Measurements from ENCODE around the gene MEP1A.
"Not testable (repeated sequence)": the region's sequence is repeated elsewhere in the genome, so short reads cannot be mapped to it uniquely, and the experiment has no call there.

Gene MEP1A

GRCh38 chr6:46757214-46757596 lies 36.0 kb upstream of the MEP1A start:
- no peak overlapping the region for H3K27ac ChIP-seq (ENCODE audit: insufficient read depth, low read depth, low read length, poor library complexity, severe bottlenecking)
- no peaks in the 10 kb centered on the region for H3K27me3 ChIP-seq (ENCODE audit: control insufficient read depth, insufficient read depth, low read length, poor library complexity, severe bottlenecking)
- WGBS, 2 experiments, result 95% methylated on average over 2 of the region's 2 CpGs
- no peaks in the 10 kb centered on the region for H3K36me3 ChIP-seq (ENCODE audit: control insufficient read depth, insufficient read depth, low read length)
- no peak overlapping the region for H3K4me3 ChIP-seq (ENCODE audit: insufficient read depth, low read depth, low read length)
- no peaks in the 10 kb centered on the region for H3K9me3 ChIP-seq (ENCODE audit: control insufficient read depth, low read length)
- H3K4me1 ChIP-seq (ENCODE audit: control insufficient read depth, insufficient read depth, low read length), result peaks cover 10% of the 10 kb centered on the region

- 94 to 96% methylated on average over 1 of the region's 4 CpGs for WGBS, 2 experiments
- Histone ChIP-seq H3K9me3 (ENCODE audit: control insufficient read depth, low read length) (no peaks in the 10 kb centered on the region), H3K36me3 (ENCODE audit: control insufficient read depth, insufficient read depth, low read length) (no peaks in the 10 kb centered on the region), H3K4me1 (ENCODE audit: control insufficient read depth, insufficient read depth, low read length) (peaks cover 10% of the 10 kb centered on the region), H3K27ac (ENCODE audit: insufficient read depth, low read depth, low read length, poor library complexity, severe bottlenecking) (no peak overlapping the region), H3K4me3 (ENCODE audit: insufficient read depth, low read depth, low read length) (no peak overlapping the region), H3K27me3 (ENCODE audit: control insufficient read depth, insufficient read depth, low read length, poor library complexity, severe bottlenecking) (no peaks in the 10 kb centered on the region)
These were observed 34.0 kb upstream of the MEP1A start for GRCh38 chr6:46758960-46759753.

- Histone ChIP-seq H3K27me3 (ENCODE audit: control insufficient read depth, insufficient read depth, low read length, poor library complexity, severe bottlenecking) (no peaks in the 10 kb centered on the region), H3K36me3 (ENCODE audit: control insufficient read depth, insufficient read depth, low read length) (no peaks in the 10 kb centered on the region), H3K4me1 (ENCODE audit: control insufficient read depth, insufficient read depth, low read length) (peaks cover 10% of the 10 kb centered on the region), H3K27ac (ENCODE audit: insufficient read depth, low read depth, low read length, poor library complexity, severe bottlenecking) (no peak overlapping the region), H3K9me3 (ENCODE audit: control insufficient read depth, low read length) (no peaks in the 10 kb centered on the region), H3K4me3 (ENCODE audit: insufficient read depth, low read depth, low read length) (no peak overlapping the region)
- WGBS, 2 experiments, result 93 to 94% methylated on average over 3 of the region's 3 CpGs
These were observed 32.3 kb upstream of the MEP1A start for GRCh38 chr6:46760925-46761324.

DNA sequence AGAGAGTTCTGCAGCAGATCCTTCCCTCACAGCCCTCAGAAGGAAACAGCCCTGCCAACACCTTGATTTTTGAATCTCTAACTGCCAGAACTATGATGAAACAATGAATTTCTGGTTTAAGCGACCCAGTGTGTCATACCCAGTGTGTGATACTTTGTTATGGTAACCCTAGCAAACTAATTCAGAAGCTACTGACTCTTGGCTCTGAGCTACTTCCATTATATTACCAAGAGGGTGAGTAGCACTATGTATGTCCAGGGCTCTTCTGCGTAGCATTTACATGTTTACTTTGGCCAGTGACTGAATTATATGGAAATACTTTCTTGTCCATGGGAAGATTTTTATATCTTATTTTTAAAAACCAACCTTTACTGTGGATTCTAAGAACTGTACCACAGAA lies 29.7 kb upstream of the MEP1A start:
- Histone ChIP-seq H3K27ac (ENCODE audit: insufficient read depth, low read depth, low read length, poor library complexity, severe bottlenecking) (no peak overlapping the region), H3K4me1 (ENCODE audit: control insufficient read depth, insufficient read depth, low read length) (no peaks in the 10 kb centered on the region), H3K4me3 (ENCODE audit: insufficient read depth, low read depth, low read length) (no peak overlapping the region), H3K27me3 (ENCODE audit: control insufficient read depth, insufficient read depth, low read length, poor library complexity, severe bottlenecking) (no peaks in the 10 kb centered on the region), H3K9me3 (ENCODE audit: control insufficient read depth, low read length) (no peaks in the 10 kb centered on the region), H3K36me3 (ENCODE audit: control insufficient read depth, insufficient read depth, low read length) (no peaks in the 10 kb centered on the region)
- WGBS, 2 experiments, result 86 to 100% methylated on average over 1 of the region's 2 CpGs

- 93 to 94% methylated on average over 9 to 10 of the region's 10 CpGs for WGBS, 2 experiments
- not testable (repeated sequence) for H3K4me1 ChIP-seq (ENCODE audit: control insufficient read depth, insufficient read depth, low read length); H3K9me3 ChIP-seq (ENCODE audit: control insufficient read depth, low read length); H3K4me3 ChIP-seq (ENCODE audit: insufficient read depth, low read depth, low read length); H3K36me3 ChIP-seq (ENCODE audit: control insufficient read depth, insufficient read depth, low read length); H3K27me3 ChIP-seq (ENCODE audit: control insufficient read depth, insufficient read depth, low read length, poor library complexity, severe bottlenecking); H3K27ac ChIP-seq (ENCODE audit: insufficient read depth, low read depth, low read length, poor library complexity, severe bottlenecking)
These were observed 28.9 kb upstream of the MEP1A start for GRCh38 chr6:46764280-46764679.

GRCh38 chr6:46764961-46765360 lies 28.2 kb upstream of the MEP1A start:
- H3K4me1 ChIP-seq (ENCODE audit: control insufficient read depth, insufficient read depth, low read length), result no peaks in the 10 kb centered on the region
- H3K9me3 ChIP-seq (ENCODE audit: control insufficient read depth, low read length), result no peaks in the 10 kb centered on the region
- 95% methylated on average over 5 of the region's 5 CpGs for WGBS, 2 experiments
- H3K4me3 ChIP-seq (ENCODE audit: insufficient read depth, low read depth, low read length), result no peak overlapping the region
- no peaks in the 10 kb centered on the region for H3K27me3 ChIP-seq (ENCODE audit: control insufficient read depth, insufficient read depth, low read length, poor library complexity, severe bottlenecking)
- H3K36me3 ChIP-seq (ENCODE audit: control insufficient read depth, insufficient read depth, low read length), result no peaks in the 10 kb centered on the region
- H3K27ac ChIP-seq (ENCODE audit: insufficient read depth, low read depth, low read length, poor library complexity, severe bottlenecking), result no peak overlapping the region

- WGBS, 2 experiments, result 96 to 100% methylated on average over 1 of the region's 1 CpG
These were observed 21.2 kb upstream of the MEP1A start for GRCh38 chr6:46772016-46772415.

GRCh38 chr6:46772762-46773161 lies 20.4 kb upstream of the MEP1A start:
- Histone ChIP-seq H3K27ac (ENCODE audit: insufficient read depth, low read depth, low read length, poor library complexity, severe bottlenecking) (no peak overlapping the region), H3K27me3 (ENCODE audit: control insufficient read depth, insufficient read depth, low read length, poor library complexity, severe bottlenecking) (no peaks in the 10 kb centered on the region), H3K9me3 (ENCODE audit: control insufficient read depth, low read length) (no peaks in the 10 kb centered on the region), H3K36me3 (ENCODE audit: control insufficient read depth, insufficient read depth, low read length) (no peaks in the 10 kb centered on the region), H3K4me3 (ENCODE audit: insufficient read depth, low read depth, low read length) (no peak overlapping the region), H3K4me1 (ENCODE audit: control insufficient read depth, insufficient read depth, low read length) (no peaks in the 10 kb centered on the region)
- 87 to 93% methylated on average over 2 of the region's 2 CpGs for WGBS, 2 experiments

More at GRCh38 chr6:46772016-46772415, 21.2 kb upstream of the MEP1A start:
- no peaks in the 10 kb centered on the region for H3K4me1 ChIP-seq (ENCODE audit: control insufficient read depth, insufficient read depth, low read length)
- no peaks in the 10 kb centered on the region for H3K27me3 ChIP-seq (ENCODE audit: control insufficient read depth, insufficient read depth, low read length, poor library complexity, severe bottlenecking)
- no peak overlapping the region for H3K27ac ChIP-seq (ENCODE audit: insufficient read depth, low read depth, low read length, poor library complexity, severe bottlenecking)
- H3K36me3 ChIP-seq (ENCODE audit: control insufficient read depth, insufficient read depth, low read length), result no peaks in the 10 kb centered on the region
- no peaks in the 10 kb centered on the region for H3K9me3 ChIP-seq (ENCODE audit: control insufficient read depth, low read length)
- no peak overlapping the region for H3K4me3 ChIP-seq (ENCODE audit: insufficient read depth, low read depth, low read length)

GRCh38 chr6:46773201-46773855 lies 19.9 kb upstream of the MEP1A start:
- Histone ChIP-seq H3K36me3 (ENCODE audit: control insufficient read depth, insufficient read depth, low read length) (no peaks in the 10 kb centered on the region), H3K27me3 (ENCODE audit: control insufficient read depth, insufficient read depth, low read length, poor library complexity, severe bottlenecking) (no peaks in the 10 kb centered on the region), H3K9me3 (ENCODE audit: control insufficient read depth, low read length) (no peaks in the 10 kb centered on the region), H3K4me3 (ENCODE audit: insufficient read depth, low read depth, low read length) (no peak overlapping the region), H3K4me1 (ENCODE audit: control insufficient read depth, insufficient read depth, low read length) (no peaks in the 10 kb centered on the region), H3K27ac (ENCODE audit: insufficient read depth, low read depth, low read length, poor library complexity, severe bottlenecking) (no peak overlapping the region)
- 74 to 78% methylated on average over 1 of the region's 1 CpG for WGBS, 2 experiments

GRCh38 chr6:46774736-46775135 lies 18.5 kb upstream of the MEP1A start:
- H3K9me3 ChIP-seq (ENCODE audit: control insufficient read depth, low read length); H3K36me3 ChIP-seq (ENCODE audit: control insufficient read depth, insufficient read depth, low read length); H3K27ac ChIP-seq (ENCODE audit: insufficient read depth, low read depth, low read length, poor library complexity, severe bottlenecking); H3K27me3 ChIP-seq (ENCODE audit: control insufficient read depth, insufficient read depth, low read length, poor library complexity, severe bottlenecking); H3K4me3 ChIP-seq (ENCODE audit: insufficient read depth, low read depth, low read length); H3K4me1 ChIP-seq (ENCODE audit: control insufficient read depth, insufficient read depth, low read length): not testable (repeated sequence)
- 94 to 95% methylated on average over 24 of the region's 24 CpGs for WGBS, 2 experiments
